AG09319 (cell line): Measurements from ENCODE around the gene IL19.
A peak's percentile ranks its signal among the peaks of the same experiment; 100 is the strongest.

ENCODE experiments used
- DNase-seq: peaks from one replicate; pipeline ENCODE4 v3.0.0-alpha.2; 2010; ENCODE audit warnings: low read depth; ENCODE audit errors: extremely low read depth
- CTCF ChIP-seq: IDR thresholded peaks from 2 replicates; pipeline ENCODE4 v1.5.1; 2011; ENCODE audit warnings: low read depth, mild to moderate bottlenecking, inconsistent platforms, low read length, moderate library complexity

Gene IL19

GRCh38 chr1:206735553-206736031 lies 35.0 kb upstream of the IL19 start:
- no peak for DNase-seq
- TF ChIP-seq CTCF, result no peak

- no peak for DNase-seq
- TF ChIP-seq CTCF, result no peak
Observed at GRCh38 chr1:206736878-206737728, 33.5 kb upstream of the IL19 start.

GRCh38 chr1:206737729-206738201 lies 32.8 kb upstream of the IL19 start:
- DNase-seq, result no peak
- no peak for TF ChIP-seq CTCF

- TF ChIP-seq CTCF, result peak; percentile 18
- DNase-seq, result no peak
Observed at GRCh38 chr1:206738370-206739366, 31.9 kb upstream of the IL19 start.

GRCh38 chr1:206739411-206740076 lies 31.0 kb upstream of the IL19 start:
- DNase-seq, result no peak
- TF ChIP-seq CTCF, result no peak

- DNase-seq, result no peak
- TF ChIP-seq CTCF, result no peak
Observed at GRCh38 chr1:206741142-206741701, 29.4 kb upstream of the IL19 start.
